ENCODE data around the gene RGS9. TPM values are rescaled to one million over a fixed set of nuclear protein-coding genes. Genes with fewer than 3 reads are reported as not detected.
"Not testable (repeated sequence)": the region's sequence is repeated elsewhere in the genome, so short reads cannot be mapped to it uniquely, and the experiment has no call there.

RGS9 gene
- total RNA-seq, 1 donor from 2014 or later: 8.1 TPM

GRCh38 chr17:65109990-65110680 lies 27.0 kb upstream of the RGS9 start:
- intact Hi-C loops (cut with DNase I): no loop called here
- H3K27me3 ChIP-seq: no peaks in the 10 kb centered on the region
- H3K4me3 ChIP-seq: no peak overlapping the region
- no peak for TF ChIP-seq POLR2A (IDR thresholded peaks at IDR 0.05)
- TF ChIP-seq CTCF (IDR thresholded peaks at IDR 0.05): no peak
- TF ChIP-seq POLR2AphosphoS5 (IDR thresholded peaks at IDR 0.05; ENCODE audit: insufficient read depth in 1 of 2, low read depth in 1 of 2): no peak
- DNase-seq (ENCODE audit: extremely low spot score in 2 of 2): no peak
- H3K4me1 ChIP-seq: peaks cover 23% of the 10 kb centered on the region
- no peaks in the 10 kb centered on the region for H3K36me3 ChIP-seq
- no peak overlapping the region for H3K27ac ChIP-seq
- no peaks in the 10 kb centered on the region for H3K9me3 ChIP-seq

DNA sequence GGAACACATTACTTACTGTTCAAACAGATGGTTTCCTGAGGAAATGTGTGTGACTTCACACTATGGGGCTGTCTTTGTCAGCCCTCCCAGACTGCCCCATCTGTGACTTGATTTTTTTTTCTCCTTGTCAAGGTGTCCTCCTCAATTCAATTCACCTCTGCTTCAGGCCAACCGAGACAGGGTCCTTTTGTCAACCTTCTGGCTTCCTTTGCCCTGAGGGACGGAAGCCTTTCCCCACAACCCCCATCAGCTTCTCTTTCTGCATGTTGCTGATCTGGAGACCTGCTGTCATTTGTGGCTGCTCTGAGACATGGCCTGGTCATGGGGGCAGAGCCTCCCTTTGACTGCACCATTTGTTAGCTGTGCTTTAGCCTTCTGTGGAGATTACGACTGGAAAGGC lies 21.3 kb upstream of the RGS9 start:
- H3K4me3 ChIP-seq: no peak overlapping the region
- H3K4me1 ChIP-seq: no peaks in the 10 kb centered on the region
- intact Hi-C loops (cut with DNase I): no loop called here
- no peaks in the 10 kb centered on the region for H3K9me3 ChIP-seq
- TF ChIP-seq POLR2A (IDR thresholded peaks at IDR 0.05) (no peak), CTCF (IDR thresholded peaks at IDR 0.05) (no peak), POLR2AphosphoS5 (IDR thresholded peaks at IDR 0.05; ENCODE audit: insufficient read depth in 1 of 2, low read depth in 1 of 2) (no peak)
- no peak for DNase-seq (ENCODE audit: extremely low spot score in 2 of 2)
- H3K27me3 ChIP-seq: no peaks in the 10 kb centered on the region
- H3K36me3 ChIP-seq: no peaks in the 10 kb centered on the region
- H3K27ac ChIP-seq: no peak overlapping the region

GRCh38 chr17:65116515-65116914 lies 20.7 kb upstream of the RGS9 start:
- H3K4me3 ChIP-seq; intact Hi-C loops (cut with DNase I): not testable (repeated sequence)

GRCh38 chr17:65117384-65118035 lies 19.7 kb upstream of the RGS9 start:
- intact Hi-C loops (cut with DNase I): no loop called here
- Histone ChIP-seq H3K9me3 (no peaks in the 10 kb centered on the region), H3K36me3 (no peaks in the 10 kb centered on the region), H3K27ac (no peak overlapping the region), H3K27me3 (no peaks in the 10 kb centered on the region), H3K4me3 (no peak overlapping the region), H3K4me1 (peaks cover 5% of the 10 kb centered on the region)
- TF ChIP-seq POLR2AphosphoS5 (IDR thresholded peaks at IDR 0.05; ENCODE audit: insufficient read depth in 1 of 2, low read depth in 1 of 2) (no peak), POLR2A (IDR thresholded peaks at IDR 0.05) (no peak)
- no peak for DNase-seq (ENCODE audit: extremely low spot score in 2 of 2)

More at GRCh38 chr17:65116515-65116914, 20.7 kb upstream of the RGS9 start:
- H3K4me1 ChIP-seq; H3K36me3 ChIP-seq; DNase-seq (ENCODE audit: extremely low spot score in 2 of 2); H3K27ac ChIP-seq; H3K27me3 ChIP-seq; H3K9me3 ChIP-seq: not testable (repeated sequence)

DNA sequence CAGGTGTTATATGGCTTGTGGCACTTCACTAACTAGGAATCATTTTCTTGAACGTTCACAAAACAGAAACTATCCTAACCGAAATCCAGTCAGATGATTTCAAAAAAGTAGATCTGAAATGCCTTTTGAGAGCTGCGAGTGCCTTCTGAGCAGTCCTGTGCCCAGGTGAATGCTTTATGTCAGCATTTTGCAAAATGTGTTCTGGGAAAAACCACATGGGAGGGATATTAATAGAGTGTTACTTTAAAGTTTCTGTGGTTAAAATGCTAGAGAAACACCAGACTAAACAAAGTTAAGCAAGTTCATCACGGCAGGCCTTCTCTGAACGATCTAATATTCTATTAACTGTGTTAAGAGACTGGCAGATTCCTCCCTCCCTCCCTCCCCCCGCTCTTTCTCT lies 15.8 kb upstream of the RGS9 start:
- Histone ChIP-seq H3K36me3 (no peaks in the 10 kb centered on the region), H3K4me1 (peaks cover 14% of the 10 kb centered on the region), H3K9me3 (no peaks in the 10 kb centered on the region), H3K4me3 (no peak overlapping the region), H3K27me3 (no peaks in the 10 kb centered on the region), H3K27ac (no peak overlapping the region)
- no peak for DNase-seq (ENCODE audit: extremely low spot score in 2 of 2)
- TF ChIP-seq POLR2AphosphoS5 (IDR thresholded peaks at IDR 0.05; ENCODE audit: insufficient read depth in 1 of 2, low read depth in 1 of 2): no peak
- no peak for TF ChIP-seq POLR2A (IDR thresholded peaks at IDR 0.05)
- no peak for TF ChIP-seq CTCF (IDR thresholded peaks at IDR 0.05)
- intact Hi-C loops (cut with DNase I): no loop called here

All from vagina (tissue), 2 donors.